ENCODE data around the gene TMEM255B.

GRCh38 chr13:113816254-113816929 is 57.4 kb downstream of the TMEM255B start:
- TF ChIP-seq CTCF (IDR thresholded peaks at IDR 0.05) (no peak), POLR2A (IDR thresholded peaks at IDR 0.05) (no peak), EP300 (IDR thresholded peaks at IDR 0.05) (no peak)
